GM19467 (cell line): Measurements from ENCODE around the gene KIF25.

Source experiments
- ATAC-seq: cut with Tn5 transposase; IDR thresholded peaks from one replicate; pipeline ENCODE4 v1.9.1; 2021; ENCODE audit warnings: mild to moderate bottlenecking, moderate library complexity; ENCODE audit not compliant: unreplicated experiment

Gene KIF25

GRCh38 chr6:168047841-168048723 is 50.6 kb downstream of the KIF25 start:
- no peak for ATAC-seq

GRCh38 chr6:168048724-168049025 is 51.2 kb downstream of the KIF25 start:
- no peak for ATAC-seq

- ATAC-seq: no peak
Observed at GRCh38 chr6:168049277-168049676, 51.8 kb downstream of the KIF25 start.

- ATAC-seq: no peak
Observed at GRCh38 chr6:168049706-168050224, 52.3 kb downstream of the KIF25 start.

GRCh38 chr6:168050225-168050880 is 52.9 kb downstream of the KIF25 start:
- no peak for ATAC-seq

GRCh38 chr6:168050881-168051586 is 53.6 kb downstream of the KIF25 start:
- no peak for ATAC-seq

- ATAC-seq: no peak
Observed at GRCh38 chr6:168051648-168052047, 54.2 kb downstream of the KIF25 start.

GRCh38 chr6:168052291-168052891 is 54.9 kb downstream of the KIF25 start:
- ATAC-seq: no peak

GRCh38 chr6:168053086-168053956 is 55.9 kb downstream of the KIF25 start:
- ATAC-seq: no peak

GRCh38 chr6:168053957-168054471 is 56.5 kb downstream of the KIF25 start:
- no peak for ATAC-seq

- ATAC-seq: no peak
Observed at GRCh38 chr6:168054765-168055560, 57.5 kb downstream of the KIF25 start.

- no peak for ATAC-seq
Observed at GRCh38 chr6:168055696-168056489, 58.4 kb downstream of the KIF25 start.

GRCh38 chr6:168056892-168057527 is 59.5 kb downstream of the KIF25 start:
- no peak for ATAC-seq

- ATAC-seq: no peak
Observed at GRCh38 chr6:168057836-168058235, 60.4 kb downstream of the KIF25 start.

- no peak for ATAC-seq
Observed at GRCh38 chr6:168058691-168059551, 61.5 kb downstream of the KIF25 start.

GRCh38 chr6:168060521-168060931 is 63.1 kb downstream of the KIF25 start:
- ATAC-seq: no peak
